Body of pancreas (tissue), 4 donors: ENCODE data around the gene ENTPD2.

ENCODE experiments used
- POLR2A ChIP-seq, 3 donors: fragments of 450-650 bp; IDR thresholded peaks; one replicate each; pipeline ENCODE4 v1.6.1; 2016; ENCODE audit warnings: antibody characterized with exemption in 3 of 3, mild to moderate bottlenecking in 2 of 3
- TF ChIP-seq, protein P1 (sequence below), 7 experiments: fragments of 450-650 bp in 4 of 7; fragments of 200-600 bp in 3 of 7; sonication (generic) in 3 of 7; IDR thresholded peaks; one replicate each; pipeline ENCODE4 v1.5.1; 2016 to 2019; ENCODE audit warnings: antibody characterized with exemption in 7 of 7

DNA sequence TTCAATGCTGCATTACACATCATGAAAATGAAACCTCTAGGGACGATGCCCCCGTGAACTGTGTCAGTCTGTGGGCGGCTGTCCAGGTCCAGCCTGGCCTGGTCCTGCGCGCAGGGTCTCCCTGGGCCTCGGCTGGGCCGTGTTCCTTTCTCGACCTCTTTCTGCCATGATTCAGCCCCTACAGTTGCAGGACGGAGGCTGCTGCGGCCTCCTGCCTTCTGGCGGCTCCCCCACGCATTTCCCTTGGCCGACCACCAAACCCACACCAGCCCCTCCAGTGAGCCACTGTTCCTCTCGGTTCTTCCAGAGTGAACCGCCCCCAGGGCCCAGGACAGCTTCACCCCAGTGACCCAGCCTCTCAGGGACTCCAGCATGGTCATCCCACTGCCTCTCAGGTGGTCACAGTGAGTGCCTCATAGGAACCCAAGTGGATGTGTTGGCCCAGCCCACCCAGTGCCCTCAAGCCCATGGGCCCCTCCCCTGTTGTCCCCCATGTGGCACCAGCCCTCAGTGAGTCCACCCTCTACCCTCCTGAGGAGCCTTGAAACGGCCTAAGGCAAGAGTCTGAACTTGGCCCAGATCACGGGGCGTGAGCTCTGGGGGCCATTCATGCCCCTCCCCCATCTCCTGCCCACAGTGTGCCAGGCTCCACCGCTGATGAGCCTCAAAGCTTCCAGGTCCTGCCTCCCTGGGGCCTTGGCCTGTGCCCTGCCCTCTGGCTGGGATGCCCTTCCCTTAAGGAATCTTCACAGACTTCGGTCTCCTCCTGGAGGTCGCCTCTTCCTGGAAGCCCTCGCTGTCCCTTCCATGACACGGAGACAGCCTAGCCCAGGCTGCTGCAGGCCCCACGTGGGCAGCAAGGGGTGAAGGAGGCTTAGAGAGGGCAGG lies 47.5 kb downstream of the ENTPD2 start:
- no peak for TF ChIP-seq POLR2A (IDR thresholded peaks at IDR 0.05)
- TF ChIP-seq, protein P1, sequence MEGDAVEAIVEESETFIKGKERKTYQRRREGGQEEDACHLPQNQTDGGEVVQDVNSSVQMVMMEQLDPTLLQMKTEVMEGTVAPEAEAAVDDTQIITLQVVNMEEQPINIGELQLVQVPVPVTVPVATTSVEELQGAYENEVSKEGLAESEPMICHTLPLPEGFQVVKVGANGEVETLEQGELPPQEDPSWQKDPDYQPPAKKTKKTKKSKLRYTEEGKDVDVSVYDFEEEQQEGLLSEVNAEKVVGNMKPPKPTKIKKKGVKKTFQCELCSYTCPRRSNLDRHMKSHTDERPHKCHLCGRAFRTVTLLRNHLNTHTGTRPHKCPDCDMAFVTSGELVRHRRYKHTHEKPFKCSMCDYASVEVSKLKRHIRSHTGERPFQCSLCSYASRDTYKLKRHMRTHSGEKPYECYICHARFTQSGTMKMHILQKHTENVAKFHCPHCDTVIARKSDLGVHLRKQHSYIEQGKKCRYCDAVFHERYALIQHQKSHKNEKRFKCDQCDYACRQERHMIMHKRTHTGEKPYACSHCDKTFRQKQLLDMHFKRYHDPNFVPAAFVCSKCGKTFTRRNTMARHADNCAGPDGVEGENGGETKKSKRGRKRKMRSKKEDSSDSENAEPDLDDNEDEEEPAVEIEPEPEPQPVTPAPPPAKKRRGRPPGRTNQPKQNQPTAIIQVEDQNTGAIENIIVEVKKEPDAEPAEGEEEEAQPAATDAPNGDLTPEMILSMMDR (IDR thresholded peaks at IDR 0.05) = no peak
